ENCODE measurements around the gene AATK.

- TF ChIP-seq POLR2A (IDR thresholded peaks at IDR 0.05; ENCODE audit: low read length) (no peak), GATA1 (IDR thresholded peaks at IDR 0.05; ENCODE audit: low read depth, low read length) (no peak)
Observed at GRCh38 chr17:81173762-81174155, 7.7 kb upstream of the AATK start.
